ENCODE measurements around the gene PDLIM4.

- TF ChIP-seq, protein P1, sequence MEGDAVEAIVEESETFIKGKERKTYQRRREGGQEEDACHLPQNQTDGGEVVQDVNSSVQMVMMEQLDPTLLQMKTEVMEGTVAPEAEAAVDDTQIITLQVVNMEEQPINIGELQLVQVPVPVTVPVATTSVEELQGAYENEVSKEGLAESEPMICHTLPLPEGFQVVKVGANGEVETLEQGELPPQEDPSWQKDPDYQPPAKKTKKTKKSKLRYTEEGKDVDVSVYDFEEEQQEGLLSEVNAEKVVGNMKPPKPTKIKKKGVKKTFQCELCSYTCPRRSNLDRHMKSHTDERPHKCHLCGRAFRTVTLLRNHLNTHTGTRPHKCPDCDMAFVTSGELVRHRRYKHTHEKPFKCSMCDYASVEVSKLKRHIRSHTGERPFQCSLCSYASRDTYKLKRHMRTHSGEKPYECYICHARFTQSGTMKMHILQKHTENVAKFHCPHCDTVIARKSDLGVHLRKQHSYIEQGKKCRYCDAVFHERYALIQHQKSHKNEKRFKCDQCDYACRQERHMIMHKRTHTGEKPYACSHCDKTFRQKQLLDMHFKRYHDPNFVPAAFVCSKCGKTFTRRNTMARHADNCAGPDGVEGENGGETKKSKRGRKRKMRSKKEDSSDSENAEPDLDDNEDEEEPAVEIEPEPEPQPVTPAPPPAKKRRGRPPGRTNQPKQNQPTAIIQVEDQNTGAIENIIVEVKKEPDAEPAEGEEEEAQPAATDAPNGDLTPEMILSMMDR (IDR thresholded peaks at IDR 0.05; ENCODE audit: low read depth, low read length), result no peak
- no peak for TF ChIP-seq POLR2A (IDR thresholded peaks at IDR 0.05; ENCODE audit: extremely low read depth, insufficient read length)
Observed at GRCh38 chr5:132262882-132263547, 5.5 kb downstream of the PDLIM4 start.
